ENCODE results near the gene CA12.
A peak's percentile ranks its signal among the peaks of the same experiment; 100 is the strongest.

CA12 gene

DNA sequence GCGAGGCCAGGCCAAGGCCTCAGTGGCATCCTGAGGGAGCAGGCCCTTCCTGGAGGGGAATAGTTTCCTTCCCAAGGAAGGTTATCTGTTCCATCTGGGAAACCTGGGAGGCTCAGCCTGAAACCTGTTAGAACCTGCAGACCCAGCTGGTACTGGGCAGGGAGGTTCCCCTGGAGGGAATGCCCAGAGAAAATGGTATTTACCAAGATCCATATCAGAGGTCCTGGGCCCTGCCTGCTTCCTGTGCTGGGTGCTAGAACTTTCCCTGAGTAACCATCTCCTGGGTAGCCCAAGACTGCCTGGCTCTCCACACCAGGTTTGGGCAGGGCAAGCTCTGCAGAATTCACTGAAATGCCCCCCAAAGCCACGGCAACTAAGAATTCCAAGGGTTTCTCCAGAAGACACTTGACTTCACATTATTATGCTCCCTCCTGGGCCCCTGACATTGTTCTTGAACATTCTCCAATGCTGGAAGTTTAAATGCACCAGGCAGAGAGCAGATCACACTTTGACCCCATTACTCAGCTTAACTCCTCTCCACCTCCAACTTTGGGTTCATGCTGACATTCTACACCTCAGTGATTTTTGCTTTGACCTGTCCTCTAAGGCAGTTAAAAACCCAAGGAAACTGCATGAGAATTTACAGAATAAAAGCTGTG lies 2.0 kb downstream of the CA12 start:
- DNase-seq: no peak

GRCh38 chr15:63378946-63379345 lies 2.7 kb downstream of the CA12 start:
- no peak for DNase-seq

GRCh38 chr15:63374686-63375520 lies 6.7 kb downstream of the CA12 start:
- peak in 17 of 56 donors; percentile 11 to 54 (median 30) for DNase-seq

DNA sequence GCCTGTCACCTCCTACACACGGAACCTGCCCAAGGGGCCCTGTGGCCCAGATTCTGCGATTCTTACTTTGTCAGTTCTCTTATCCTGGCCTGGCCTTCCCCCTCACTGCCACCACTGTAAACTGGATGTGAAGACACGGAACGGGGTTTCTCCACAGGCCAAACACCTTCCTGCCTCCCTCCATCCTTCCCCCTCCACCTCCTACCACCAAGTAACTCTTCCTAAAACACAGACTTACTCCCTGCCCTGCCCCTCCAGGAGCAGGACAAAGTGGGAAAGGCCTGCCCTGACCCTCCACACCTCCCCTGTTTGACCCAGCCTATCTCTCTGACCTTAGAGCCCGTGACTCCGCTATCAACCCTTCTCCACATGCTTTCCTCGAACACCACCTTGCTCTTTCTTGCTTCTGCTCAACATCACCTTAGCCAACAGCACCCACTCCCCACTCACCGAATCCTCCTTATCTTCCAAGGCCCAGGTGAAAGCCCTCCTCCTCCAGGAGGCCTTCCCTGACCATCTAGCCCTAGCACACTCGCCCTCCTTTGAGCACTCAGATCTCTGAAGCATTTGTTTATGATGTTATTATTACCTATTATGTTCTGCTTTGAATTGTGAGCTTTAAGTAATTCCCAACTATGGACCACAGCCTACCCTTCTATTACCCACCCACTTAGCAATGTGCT lies 7.6 kb downstream of the CA12 start:
- DNase-seq: no peak

DNA sequence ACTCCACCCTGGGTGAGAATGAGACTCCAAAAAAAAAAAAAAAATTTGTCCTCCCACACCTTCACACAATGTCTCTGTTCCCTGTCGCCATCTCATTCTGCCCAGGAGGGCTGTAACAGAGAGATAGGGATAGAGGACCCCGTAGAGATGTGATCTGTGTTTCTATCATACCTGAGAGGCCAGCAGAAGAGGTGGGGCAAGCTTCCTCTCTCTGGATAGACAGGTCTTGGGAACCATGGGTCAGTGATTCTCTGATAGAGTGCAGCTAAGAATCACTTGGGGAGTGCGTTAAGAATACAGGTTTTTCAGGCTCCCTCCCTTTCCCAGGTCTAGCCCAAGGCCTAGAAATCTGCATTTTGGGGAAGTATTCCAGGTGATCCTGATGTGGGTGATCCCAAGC lies 8.3 kb downstream of the CA12 start:
- DNase-seq: no peak

- DNase-seq: no peak
These were observed 8.9 kb downstream of the CA12 start for GRCh38 chr15:63372753-63373152.

GRCh38 chr15:63372018-63372705 lies 9.5 kb downstream of the CA12 start:
- peak in 25 of 56 donors; percentile 13 to 79 (median 37) for DNase-seq

DNA sequence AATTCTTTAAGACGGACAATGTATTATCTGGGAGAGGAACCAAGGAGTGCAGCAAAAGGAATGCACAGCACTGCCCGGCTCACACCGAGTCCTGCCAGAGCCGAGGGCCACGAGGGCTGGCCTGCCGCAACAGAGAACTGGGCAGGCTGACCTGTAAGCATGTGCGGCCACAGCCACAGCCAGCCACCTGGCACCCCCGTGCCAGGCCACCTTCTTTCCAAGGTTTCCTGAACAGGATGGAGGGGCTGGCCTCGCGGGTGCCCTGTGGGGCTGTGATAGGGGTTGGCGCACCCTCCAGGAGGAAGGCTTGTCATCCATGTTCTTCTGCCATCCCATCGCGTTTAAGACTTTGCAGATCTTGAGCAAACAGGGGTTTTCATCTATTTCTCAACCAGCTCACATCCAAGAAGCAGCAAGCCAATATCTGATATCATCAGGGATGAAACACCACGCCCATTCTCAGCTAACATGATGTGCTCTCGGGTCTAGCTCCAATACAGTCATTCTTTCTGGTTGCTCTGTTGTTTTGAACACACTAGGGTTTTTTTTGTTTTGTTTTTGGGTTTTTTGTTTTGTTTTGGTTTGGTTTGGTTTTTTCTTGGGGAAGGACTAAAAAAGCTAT lies 10.2 kb downstream of the CA12 start:
- no peak for DNase-seq

DNA sequence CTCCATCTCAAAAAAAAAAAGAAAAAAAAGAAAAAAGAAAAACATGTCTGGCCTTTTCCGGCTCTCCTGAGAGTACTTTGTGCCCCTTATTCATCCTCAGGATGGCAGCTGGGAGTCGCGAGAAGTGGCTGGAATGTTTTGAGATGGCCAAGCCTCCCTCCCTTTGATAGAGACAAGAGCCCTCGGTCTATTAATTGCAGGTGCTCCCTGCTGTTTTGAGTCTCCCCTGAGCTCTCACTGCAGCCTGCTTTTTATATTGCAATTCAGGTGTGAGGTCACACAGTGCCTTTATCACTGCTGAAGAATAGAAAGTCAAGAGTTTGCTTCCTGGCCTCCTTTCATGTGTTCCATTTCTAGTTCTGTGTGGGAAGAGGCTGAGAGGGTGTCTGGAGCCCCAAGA lies 10.9 kb downstream of the CA12 start:
- no peak for DNase-seq

DNA sequence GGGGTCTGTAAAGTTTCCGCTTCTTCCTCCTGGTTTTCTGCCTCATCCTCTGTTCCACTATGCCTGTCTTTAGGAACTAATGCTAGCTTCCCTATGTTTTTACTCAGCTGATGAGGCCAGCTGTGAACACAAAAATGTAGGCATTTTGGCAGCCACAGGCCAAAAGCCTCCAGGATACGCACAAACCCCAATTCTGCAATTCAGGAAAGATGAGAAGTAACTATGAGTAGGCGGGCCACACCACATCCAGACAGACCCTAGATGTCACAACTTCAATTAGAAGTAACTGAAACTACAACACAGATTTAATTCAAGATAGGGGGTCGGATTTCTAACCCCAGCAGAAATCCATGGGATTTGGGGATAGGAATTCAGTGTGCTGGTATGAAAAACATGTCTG lies 11.9 kb downstream of the CA12 start:
- DNase-seq: no peak

DNA sequence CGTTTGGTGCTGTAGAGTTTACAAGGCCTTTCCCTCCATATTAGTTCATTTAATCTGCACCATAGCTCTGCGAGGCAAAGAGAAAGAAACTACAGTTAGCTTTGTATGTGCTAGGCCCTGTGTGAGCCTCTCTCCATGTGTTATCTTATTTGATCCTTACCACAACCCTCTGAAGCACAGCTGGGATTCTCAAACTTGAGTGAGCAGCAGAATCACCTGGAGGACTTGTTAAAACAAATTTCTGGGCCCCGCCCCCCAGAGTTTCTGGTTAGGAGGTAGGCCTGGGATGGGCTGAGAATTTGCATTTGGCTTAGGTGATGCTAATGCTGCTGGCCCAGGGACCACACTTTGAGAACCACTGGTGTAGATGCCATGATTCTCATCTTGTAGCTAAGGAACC lies 12.3 kb downstream of the CA12 start:
- no peak for DNase-seq

DNA sequence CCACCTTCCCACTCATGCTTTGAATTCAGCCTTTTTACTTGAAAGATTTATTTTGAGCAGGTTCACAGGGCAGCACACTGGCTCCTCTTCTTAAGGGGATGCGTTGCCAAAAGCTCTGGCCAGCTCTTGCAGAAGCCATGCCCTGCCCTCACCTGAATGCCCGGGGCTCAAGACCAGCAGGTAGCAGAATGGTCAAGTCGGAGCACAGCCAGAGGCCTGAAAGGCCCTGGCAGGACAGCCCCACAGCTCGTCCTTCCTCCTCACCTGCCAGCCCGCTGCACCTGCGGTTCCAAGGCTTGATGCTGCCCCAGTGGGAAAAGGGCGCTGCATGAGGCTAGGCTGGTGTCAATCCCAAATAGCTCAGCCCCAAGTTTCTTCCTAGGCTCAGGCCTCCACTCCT lies 13.1 kb downstream of the CA12 start:
- no peak for DNase-seq

DNA sequence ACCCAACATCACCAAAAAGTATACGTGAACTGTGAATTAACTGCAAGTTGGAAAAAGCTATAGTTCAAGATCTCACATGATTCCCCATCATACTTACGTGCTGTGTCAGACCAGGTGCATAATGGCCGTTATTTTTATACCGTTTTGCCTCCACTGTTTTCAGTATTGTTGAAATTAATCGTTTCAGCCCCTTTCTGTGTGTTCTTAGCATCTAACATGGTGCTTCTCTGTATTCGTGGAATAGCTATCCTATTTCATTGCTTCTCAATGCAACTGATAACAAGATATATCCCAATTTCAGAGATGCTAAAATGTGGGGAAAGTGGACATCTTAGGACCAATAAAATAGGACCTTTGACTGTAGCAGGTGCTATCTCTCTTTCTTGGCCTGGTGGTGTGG lies 13.7 kb downstream of the CA12 start:
- DNase-seq: no peak

DNA sequence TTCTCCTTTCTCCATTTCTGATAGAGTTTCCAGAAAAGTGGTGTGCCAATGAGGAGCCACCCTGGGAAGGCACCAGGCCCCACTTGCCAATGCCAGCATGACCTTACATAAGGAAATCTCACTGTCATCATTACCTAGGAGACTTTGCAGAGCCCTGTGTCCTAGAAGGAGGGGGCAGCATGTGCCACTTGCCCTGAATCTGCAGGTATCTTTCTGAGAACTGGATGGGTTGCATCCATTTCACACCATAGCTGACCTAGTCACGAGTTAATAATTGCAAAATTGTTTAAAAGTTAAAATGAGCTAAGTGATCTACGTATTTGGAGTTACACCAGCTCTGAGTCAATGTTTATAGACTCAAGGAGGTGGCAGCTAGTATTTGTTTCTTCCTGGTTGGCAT lies 14.3 kb downstream of the CA12 start:
- DNase-seq: no peak

GRCh38 chr15:63366451-63366850 lies 15.2 kb downstream of the CA12 start:
- DNase-seq: no peak

DNA sequence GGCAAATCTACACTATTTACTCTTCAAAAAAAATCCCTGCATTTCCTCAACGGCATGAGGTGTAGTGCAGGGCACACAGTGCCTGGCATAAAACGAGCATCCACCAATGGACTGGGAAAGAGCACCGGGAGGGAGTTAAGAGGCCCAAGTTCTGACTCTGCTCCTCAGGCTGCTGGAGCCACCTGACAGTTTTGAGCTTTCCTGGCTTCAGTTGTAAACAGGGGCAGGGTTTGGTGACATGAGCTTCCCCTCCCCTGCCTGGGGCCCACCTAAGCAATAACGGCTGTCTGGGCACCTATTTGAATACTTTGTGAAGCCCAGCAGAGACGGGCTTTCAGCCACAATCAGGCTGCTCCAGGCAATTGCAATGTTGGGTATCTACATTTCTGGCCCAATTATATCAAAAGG lies 16.4 kb downstream of the CA12 start:
- DNase-seq: no peak

DNA sequence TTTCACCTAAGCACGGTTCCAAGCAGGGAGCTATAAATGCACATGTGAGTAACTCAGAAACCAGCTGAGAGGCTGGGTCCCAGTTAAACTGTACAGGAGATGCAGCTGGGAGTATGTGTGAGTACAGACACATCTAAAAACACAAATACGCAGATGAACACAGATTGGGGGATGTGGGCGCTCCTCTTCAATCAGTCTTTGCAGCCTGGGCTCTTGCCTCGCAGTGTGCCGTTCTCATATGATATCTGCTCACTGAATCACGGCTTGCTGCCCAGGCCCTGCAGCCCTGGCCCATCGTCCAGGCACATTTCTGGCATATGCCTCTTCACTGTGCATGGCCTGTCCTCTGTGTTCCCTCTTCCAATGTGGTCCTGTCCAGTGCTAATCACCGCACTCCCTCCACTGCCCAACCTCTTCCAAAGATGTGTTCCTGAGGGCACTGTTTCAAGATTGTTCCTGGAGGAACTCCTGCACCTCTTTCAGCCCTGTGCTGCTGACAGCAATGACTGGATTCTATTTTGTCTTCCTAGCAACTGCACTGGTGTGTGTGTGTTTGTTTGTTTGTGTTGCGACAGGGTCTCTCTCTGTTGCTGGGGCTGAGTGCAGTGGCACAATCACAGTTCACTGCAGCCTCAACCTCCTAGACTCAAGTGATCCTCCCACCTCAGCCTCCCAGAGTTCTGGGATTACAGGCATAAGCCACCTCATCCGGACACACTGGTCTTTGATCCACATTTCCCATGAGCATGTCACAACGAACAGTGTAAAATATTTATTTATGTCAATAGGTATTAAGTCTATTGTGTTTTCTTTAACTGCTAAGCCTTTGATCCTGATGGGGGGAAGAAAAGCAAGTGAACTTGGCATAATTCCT lies 17.0 kb downstream of the CA12 start:
- peak in 1 of 56 donors; percentile 16 for DNase-seq

DNA sequence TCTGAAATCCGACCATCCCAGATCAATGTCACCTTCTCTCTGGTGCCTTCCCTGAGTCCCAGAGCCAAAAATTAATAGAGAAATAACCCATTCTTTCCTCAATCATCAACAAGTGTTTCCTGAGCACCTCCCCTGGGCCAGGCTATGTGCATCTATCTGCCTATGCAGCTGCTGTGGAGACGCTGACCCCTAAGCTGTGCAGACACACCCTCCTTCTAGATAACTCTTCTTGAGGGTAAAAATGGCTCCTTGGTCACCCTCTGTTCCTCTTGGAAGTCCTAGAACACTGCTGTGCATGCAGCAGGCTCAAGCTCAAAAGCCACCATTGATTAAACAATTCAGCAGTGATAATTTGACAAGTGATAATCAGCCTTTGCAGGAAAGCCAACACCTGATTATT lies 18.4 kb downstream of the CA12 start:
- no peak for DNase-seq

- no peak for DNase-seq
These were observed 18.8 kb downstream of the CA12 start for GRCh38 chr15:63362885-63363284.

DNA sequence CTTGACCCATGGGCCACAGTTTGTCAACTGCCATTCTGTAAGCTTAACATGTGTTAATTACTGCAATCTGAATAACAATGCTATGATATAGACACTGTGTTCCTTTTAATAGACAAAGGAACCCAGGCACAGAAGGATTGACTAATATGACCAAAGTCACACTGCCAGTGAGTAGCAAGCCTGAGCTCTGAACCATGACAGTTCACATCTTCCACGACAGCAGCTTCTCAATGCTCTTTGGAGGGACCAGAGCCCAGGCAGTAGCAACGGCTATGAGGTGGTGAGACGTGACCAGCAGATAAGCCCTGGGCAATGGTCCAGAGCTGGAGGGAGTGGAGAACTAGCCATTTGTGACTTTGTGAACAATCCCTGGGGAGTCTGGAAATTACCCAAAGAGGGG lies 19.4 kb downstream of the CA12 start:
- no peak for DNase-seq
